ENCODE data around the gene ACR.

The ACR gene

DNA sequence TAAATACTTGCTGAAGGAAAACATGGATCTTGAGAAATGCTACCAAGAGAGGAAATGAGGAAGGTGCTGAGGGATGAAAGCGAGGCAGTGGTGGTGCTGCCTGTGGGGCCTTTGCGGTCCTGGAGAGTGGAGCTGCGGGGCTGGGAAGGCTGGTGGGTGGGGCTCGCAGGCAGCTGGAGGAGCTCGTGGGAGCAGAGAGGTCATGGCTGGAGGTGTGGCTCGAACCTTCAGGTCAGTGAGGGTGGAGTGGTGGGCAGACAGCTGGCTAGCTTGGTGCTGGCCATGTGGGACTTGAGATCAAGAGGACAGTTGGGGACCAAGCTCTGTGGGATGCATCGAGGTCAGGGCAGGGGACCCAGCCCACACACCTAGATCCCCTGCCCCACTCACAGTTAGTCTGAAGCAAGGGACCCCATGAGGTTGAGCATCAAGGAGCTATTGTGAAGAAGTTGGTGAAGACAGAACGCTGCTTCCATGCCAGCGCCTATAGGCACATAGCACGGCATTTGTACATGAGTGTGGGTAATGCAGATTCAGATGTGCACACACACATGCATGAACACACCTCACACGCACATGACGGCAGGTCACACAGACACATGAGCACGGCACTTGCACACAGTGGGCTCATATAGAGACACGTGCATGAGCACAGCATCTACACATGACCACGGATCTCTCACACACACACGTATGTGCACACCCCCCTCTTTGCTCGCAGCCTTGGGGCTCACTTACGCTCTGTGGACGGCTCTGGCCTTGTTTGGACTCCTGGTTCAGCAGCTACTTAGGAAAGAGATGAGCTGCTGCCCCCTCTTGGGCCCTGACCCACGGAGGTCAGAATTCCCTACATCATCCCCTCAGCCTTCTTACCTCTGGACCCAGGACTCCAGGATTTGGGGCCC lies 34.9 kb upstream of the ACR start:
- DNase-seq: no peak

- DNase-seq: no peak
These were observed 34.1 kb upstream of the ACR start for GRCh38 chr22:50703726-50704509.

- DNase-seq: no peak
These were observed 33.3 kb upstream of the ACR start for GRCh38 chr22:50704510-50705218.

GRCh38 chr22:50705219-50705691 lies 32.7 kb upstream of the ACR start:
- DNase-seq: no peak

- DNase-seq: no peak
These were observed 32.1 kb upstream of the ACR start for GRCh38 chr22:50705851-50706351.

DNA sequence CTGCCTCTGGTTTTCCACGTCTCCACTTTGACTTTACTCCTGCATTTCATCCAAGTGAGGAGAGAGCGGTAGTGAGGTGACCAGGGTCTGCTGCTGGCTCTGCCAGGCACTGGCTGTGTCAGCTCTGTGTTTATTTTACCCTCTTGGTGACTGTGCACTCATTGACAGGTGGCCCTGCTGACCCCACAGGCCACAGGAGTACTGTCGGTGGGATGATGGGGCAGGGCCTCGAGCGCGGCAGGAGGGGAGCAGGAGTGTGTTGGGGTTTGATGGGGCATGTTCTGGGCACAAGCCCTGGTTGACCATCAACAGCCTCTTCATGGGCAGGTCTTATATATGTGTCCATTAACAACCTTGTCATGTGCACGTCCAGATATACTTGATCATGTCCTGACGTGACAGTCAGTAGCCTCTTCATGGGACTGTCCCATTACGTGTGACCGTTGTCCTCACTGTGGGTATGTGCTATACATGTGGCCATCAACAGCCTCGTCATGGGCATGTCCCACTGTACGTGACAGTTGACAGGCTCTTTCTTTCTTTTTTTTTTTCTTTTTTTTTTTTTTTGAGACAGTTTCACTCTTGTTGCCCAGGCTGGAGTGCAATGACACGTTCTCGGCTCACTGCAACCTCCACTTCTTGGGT lies 31.4 kb upstream of the ACR start:
- DNase-seq: no peak

GRCh38 chr22:50708474-50708873 lies 29.5 kb upstream of the ACR start:
- no peak for DNase-seq

DNA sequence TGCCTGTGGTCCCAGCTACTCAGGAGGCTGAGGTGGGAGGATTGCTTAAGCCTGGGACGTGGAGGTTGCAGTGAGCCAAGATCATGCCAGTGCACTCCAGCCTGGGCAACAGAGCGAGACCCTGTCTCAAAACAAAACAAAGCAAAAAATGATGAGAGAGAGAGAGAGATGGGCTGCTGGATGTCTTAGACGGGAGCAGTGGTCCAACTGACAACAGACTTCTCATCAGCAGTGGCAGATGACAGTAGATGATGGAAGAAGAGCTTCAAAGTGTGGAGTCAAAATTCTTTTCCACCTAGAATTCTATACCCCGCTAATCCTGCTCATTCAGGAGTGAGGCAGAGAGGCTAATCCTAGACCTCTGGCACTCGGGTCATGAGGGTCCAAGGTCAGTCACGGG lies 29.0 kb upstream of the ACR start:
- DNase-seq: no peak

GRCh38 chr22:50710221-50710620 lies 27.8 kb upstream of the ACR start:
- no peak for DNase-seq

DNA sequence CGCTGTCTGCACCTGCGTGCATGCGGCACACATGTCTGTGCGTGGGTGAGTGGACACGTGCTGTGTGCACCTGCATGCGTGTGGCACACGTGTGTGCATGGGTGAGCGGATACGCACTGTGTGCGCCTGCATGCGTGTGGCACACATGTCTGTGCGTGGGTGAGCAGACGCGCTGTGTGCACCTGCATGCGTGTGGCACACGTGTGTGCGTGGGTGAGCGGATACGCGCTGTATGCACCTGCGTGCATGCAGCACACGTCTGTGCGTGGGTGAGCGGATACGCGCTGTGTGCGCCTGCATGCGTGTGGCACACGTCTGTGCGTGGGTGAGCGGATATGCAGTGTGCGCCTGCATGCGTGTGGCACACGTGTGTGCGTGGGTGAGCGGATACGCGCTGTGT lies 27.1 kb upstream of the ACR start:
- no peak for DNase-seq

DNA sequence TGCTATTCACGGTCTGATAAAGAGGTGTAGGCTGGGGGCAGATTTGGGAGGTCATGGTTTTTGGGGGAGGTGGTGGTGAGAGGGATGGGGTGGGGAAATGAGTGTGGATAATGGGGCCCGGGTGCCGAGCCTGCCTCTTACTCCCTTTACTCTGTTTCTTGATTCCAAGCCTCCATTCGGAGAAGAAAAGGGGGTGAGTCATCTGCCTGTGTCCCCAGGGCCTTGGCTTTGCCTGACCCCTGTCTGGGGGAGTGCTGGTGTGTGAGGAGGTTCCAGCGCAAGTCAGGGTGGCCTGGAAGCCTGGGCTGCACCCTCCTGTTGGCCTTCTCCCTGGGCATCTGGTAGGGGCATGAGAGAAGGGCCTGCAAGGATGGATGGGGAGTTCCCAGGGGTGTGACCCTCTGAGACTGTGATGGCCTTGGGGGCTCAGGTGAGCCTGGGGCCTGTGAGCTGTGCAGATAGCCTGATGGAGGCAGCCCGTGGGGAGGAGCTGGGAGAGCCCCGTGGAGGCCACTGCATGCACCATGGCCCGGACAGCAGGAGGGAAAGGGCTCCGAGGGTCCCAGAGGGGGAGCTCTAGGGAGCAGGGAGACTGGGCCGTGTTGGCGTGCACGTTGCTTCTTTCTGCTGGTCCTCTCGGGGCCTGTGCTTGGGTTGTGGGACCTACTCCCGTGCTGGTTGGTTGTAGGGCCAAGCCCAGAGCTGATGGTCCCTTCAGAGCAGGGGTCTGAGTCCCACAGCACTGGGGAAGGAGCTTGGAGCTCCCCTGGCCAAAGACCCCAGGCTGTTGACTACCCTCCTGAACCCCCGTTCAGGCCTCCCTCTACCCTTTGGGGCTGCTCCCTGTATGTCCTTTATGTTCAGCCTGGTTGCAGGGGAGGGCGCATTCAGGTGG lies 26.3 kb upstream of the ACR start:
- DNase-seq: no peak

GRCh38 chr22:50712341-50713007 lies 25.5 kb upstream of the ACR start:
- no peak for DNase-seq

DNA sequence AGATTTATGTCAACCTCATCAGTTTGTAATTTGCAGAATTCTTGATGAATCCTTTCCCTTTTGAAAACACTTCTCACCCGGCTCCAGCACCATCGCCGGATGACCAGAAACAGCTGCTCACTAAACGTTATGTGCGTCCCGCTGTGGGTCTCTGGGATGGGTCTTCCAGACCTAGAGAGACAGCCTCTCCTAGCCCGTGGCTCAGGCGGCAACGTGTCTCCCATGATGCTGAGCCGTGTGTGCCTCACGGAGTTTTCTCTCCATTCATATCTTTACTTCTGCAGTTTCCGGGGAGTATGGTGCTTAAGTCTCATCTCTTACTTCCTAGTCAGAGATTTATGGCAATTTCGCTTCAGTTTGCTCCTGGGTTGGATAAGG lies 25.0 kb upstream of the ACR start:
- DNase-seq: no peak

DNA sequence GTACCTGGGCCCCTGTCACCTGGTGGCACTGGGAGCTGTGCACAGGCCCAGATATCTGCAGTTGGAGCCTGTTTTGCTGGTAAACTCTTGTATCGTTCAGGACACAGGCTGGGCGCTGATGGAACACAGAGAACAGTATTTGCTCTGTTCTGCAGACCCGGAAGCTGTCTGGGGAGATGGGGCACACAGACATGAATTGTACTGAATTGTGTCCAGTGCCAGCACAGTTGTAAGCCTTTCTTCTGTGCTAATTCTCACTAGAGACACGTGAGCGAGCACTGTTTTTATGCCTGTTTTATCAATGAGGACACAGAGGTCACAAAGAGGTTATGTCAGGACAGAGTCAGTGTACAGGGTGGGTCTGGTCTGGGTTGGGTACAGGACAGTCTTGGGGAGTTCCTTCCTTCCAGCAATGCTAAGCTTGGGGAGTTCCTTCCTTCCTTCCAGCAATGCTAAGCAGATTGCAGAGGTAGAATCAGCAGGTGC lies 24.4 kb upstream of the ACR start:
- no peak for DNase-seq

GRCh38 chr22:50714150-50714549 lies 23.9 kb upstream of the ACR start:
- no peak for DNase-seq

DNA sequence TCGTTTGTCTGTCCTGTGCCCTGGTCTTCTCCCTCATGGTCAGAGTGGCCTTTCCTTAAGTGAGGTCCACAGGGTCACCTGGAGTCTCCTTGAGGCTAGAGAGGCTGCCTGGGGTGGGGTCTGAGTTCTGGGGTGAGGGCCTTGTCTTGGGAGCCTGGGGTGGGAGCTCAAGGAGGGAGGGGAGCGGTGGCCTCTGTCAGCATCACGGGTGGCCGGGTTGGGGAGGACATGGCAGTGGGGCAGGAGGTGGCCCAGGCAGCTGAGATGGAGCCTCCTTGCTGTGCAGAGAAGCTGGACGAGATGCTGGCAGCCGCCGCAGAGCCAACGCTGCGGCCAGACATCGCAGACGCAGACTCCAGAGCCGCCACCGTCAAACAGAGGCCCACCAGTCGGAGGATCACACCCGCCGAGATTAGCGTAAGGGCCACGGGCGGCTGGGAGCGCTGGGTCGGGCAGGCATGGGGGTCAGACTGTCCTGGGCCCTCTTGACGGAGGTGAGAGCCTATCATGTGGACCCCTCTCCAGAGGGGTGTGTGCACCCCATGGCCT lies 23.3 kb upstream of the ACR start:
- no peak for DNase-seq

DNA sequence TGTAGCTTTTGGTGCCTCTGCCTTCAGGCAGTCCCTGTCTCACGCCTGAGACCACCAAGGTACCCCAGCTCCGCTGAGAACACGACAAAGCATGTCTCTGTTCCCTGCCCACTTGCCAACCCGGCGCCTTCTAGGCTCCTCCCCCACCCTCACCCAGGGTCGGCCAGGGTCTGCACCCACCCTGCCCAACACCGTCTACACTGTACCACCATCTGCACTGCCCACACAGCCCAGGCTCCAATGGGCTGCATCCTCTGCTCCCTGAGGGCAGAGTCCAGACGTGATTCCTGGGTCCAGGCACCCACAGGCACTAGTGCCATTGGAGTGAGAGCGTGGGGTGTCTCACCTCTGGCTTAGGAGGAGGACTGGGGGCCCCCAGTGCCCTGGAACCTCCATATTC lies 22.8 kb upstream of the ACR start:
- no peak for DNase-seq

GRCh38 chr22:50715776-50716175 lies 22.2 kb upstream of the ACR start:
- no peak for DNase-seq

DNA sequence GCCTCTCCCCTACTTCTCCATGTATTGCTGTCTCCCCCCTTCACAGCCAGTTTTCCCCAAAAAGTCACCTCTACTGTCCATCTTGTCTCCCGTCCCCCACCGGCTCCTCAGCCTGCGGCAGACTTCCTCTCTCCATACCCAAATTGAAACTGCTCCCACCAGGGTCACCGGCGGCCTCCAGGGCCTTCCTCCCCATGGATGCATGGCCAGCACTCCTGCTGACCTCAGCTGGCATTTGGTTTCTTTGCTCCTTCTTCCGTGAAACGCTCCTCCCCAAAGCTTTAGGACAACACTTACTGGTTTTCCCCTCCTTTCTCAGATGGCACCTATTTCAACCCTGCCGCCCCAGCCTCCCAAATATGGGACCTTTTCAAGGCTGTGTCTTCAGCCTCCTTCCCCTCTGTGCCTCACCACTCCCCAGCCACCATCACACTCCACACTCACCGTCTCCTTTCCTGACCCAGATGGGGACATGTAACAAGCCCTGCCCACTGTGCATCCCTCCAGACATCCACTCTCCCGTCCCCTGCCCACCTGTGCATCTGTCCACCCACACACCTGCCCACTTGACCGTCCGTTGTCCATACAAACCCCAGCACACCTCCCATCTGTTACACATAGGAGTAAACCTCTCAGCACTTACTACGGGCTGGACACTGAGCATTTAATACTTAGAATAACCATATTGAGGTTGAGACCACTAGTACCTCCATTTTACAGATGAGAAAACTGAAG lies 21.5 kb upstream of the ACR start:
- DNase-seq: no peak
